Stimulated activated CD4-positive, alpha-beta T cell treated with anti-CD3 and anti-CD28 coated beads, Interleukin-1b, Interleukin-23, amount 100 ng/mL, for 4 hours (primary cell): ENCODE data around the gene ZBTB38.

ENCODE experiments used
- DNase-seq, 2 donors: peaks; one replicate each; pipeline ENCODE4 v3.0.0-alpha.2; 2020; ENCODE audit warnings: low read depth in 2 of 2

ZBTB38 gene

DNA sequence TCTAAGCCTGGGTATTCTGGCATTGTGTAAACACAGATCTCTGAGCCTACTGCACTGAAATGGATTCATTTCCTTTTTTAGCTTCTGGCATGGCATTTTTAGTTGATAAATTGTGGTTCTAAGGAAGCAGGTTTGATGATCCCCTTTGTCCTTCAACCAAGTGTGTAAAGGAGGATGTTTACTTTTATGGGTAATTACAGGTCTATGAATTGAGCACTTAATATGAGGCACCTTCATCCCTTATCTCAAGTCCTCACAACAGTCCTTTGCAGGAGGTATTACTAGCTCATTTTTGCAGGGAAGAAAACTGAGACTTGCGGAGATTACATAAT is 30.8 kb upstream of the ZBTB38 start:
- no peak for DNase-seq

DNA sequence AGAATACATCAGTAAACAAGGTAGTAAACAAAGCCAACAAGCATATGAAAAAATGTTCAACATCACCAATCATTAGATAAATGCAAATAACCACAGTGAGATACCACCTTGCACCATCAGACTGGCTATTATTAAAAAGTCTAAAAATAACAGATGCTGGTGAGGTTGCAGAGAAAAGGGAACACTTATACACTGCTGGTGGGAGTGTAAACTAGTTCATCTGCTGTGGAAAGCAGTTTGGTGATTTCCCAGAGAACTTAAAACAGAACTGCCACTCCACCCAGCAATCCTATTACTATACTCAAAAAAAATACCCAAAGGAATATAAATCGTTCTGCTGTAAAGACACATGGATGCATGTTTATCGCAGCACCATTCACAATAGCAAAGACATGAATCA is 30.3 kb upstream of the ZBTB38 start:
- DNase-seq: no peak

DNA sequence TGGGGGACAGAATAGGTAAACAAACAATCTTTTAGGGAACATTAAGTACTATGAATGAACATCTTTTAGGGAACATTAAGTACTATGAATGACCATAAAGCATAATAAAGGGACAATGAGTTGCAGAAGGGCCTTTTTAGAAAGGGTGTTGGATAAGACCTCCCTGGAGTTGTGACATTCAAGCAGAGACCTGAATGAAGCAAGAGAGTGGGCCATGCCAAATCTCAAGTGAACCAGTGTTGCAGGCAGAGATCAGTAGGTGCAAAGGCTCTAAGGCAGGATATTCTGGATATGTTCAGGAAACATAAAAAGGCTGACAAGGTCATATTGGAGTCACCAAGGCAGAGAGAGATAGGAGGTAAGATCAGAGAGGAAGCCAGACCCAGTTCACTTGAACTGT is 29.4 kb upstream of the ZBTB38 start:
- DNase-seq: no peak

DNA sequence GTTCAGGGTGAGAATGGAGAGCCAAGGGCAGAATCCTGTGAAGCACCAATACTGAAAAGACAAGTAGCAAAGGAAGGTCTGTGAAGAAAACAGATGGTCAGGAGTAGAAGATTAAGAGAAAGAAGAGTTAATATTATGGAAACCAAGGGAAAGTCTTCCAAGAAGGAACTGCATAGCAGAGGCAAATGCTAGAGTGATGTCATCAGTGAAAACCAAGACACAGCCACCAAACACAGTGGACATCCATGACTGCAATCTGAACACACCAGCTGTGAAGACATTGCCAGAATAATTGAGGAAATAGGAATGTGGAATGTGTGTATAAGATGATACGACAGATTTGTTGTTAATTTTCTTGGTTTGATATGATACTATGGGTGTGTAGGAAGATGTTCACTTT is 26.8 kb upstream of the ZBTB38 start:
- no peak for DNase-seq

DNA sequence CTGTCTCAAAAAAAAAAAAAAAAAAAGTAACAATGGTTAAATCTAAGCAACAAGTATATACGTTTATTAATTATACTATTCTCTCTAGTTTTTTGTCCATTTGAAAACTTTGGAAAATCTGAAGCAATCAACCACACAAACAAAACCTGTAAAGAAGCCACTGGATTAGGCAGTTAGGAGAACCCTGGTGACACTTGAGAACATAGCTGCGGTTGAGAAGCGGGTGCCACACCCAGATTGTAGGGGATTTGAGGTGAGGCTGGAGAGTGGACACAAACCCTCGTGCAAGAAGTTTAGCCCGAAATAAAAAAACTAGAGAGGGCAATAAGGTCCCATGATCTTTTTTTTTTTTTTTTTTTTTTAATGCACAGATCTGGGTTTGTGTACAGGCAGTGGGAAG is 25.9 kb upstream of the ZBTB38 start:
- no peak for DNase-seq

DNA sequence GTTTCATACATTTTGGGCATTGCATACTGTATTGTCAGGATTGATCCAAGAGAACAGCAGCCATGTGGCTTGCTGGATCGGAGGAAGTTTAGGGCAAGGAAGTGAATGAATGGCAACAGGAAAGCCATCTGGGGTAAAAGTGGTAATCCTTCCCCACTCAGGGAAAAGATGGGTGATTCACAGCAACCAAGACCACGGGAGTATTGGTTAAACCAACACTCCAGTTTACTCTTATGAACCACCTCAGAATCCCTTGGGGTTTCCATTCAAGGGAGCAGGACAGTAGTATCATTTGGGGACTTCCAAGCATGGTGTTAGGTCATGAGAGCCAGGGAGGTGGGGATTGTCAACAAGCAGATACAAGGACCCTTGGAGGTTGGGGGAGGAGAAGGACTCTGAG is 25.2 kb upstream of the ZBTB38 start:
- no peak for DNase-seq

DNA sequence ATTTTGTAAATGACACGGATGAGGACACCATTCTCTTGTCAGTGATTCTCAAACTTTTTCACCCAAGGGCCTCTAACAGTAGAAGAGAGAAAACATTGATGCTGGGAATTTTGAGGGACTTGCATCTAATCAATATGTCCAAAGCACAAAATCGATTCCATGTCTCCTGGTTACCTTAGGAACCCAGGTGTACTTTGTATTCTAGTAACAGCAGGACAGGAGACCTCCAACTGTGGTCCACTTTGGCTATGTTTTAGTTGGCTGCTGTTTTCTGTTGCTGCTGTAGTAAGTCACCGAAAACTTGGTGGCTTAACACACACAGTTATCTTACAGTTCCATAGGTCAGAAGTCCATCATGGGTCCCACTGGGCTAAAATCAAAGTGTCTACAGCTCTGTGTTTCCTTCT is 24.4 kb upstream of the ZBTB38 start:
- no peak for DNase-seq

DNA sequence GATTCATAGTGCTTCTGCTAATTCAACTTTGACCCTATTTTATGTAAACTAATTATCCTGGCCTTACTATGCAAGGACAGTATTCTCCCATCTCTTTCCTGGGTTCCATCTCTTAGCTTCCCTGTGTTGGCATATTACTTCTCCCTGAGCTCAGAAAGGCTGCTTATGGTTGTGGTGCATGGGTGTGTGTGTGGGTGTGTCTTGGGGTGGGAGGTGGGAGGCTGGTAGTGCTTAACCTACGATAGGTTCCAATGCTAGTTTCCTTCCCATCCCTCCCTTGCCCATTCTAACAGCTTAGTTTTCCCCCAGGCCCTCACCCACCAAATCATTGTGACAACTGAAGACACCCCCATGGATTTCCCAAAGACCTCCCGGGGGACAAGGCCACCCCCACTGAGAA is 22.8 kb upstream of the ZBTB38 start:
- DNase-seq: no peak

DNA sequence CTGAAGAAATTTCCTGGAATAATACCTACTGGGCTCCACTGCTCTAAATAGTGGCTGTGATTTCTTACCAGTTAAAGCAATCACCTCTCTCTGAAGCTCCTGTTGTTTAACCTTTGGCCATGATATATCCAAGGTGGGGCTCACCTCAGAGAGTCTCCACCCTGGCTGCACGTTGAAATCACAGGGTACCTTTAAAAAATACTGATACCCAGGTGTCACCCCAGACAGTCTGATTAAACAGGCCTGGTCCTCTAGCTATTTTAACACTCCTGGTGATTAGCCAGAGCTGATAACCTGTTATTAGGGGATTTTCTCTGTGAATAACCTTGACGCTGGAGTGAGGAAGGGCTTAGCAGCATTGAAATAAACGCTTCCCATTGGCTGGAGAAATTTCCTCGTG is 22.3 kb upstream of the ZBTB38 start:
- no peak for DNase-seq

DNA sequence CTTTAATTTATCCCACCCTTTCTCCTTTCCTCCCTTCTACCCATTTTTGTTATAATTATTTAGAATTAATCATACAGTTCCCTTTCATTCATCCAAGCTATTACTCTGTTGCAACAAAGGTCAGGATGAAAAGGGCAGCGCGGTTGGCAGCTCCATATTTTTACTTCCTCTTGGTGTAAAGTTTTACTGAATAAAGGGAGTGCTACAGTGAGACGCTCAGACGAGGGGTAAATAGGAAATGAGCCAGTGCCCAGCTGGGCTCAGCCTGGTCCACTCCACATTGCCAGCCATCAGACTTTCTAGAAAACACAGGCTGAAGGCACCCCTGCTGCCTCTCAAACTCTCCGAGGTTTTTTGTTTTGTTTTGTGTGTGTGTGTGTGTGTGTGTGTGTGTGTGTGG is 21.9 kb upstream of the ZBTB38 start:
- no peak for DNase-seq

DNA sequence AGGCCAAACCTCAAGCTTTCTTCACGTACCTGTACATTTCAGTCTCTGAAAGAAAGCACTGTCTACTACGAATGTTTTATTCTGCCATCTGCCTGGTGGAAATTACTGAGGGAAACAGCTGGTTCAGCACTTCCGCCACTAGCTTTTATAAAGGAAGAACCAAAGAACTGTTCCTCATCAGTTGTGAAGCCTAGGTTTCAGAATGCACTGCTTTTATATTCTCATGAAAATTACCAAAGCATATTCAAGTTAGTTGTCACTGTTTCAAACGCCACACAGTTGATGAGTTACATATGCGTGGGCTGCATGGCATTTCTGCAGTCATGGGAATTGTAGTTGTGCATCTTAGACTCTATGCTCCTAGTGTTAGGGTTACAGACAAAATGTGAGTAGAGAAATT is 21.5 kb upstream of the ZBTB38 start:
- no peak for DNase-seq

DNA sequence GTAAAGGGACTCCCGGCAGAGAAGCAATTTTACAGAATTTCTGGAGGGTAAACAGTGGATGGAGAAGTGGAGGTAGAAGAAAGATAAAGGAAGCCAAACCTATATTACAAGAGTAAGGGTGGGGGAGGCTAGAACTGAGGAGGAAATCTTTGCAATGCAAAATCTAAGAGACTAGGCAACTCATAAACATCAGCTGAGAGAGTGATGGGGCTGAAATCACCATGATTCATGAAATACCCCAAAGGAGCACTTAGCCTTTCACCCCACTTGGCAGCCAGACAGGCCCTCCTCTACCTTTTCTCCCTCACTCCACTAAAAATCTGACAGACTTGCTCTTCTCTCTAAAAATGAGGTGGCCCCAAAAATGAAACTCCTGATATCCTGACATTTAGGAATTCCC is 19.5 kb upstream of the ZBTB38 start:
- DNase-seq: no peak

DNA sequence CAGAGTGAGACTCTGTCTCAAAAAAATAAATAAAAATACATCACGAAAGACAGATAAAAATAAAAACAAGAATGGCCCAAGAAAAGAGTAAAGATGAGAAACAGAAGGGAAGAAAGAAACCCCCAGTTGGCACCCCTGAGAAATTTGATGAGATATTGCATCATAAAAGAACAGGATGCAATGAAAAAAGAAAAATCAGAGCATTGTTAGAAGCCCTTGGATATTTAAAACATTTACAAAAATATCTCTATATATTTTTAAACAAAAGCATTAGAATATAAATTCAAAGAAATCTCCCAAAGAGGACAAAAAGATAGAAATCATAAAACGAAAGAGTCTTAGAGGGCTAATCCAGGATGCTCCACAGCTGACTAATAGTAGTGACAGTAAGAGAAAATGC is 18.6 kb upstream of the ZBTB38 start:
- no peak for DNase-seq

DNA sequence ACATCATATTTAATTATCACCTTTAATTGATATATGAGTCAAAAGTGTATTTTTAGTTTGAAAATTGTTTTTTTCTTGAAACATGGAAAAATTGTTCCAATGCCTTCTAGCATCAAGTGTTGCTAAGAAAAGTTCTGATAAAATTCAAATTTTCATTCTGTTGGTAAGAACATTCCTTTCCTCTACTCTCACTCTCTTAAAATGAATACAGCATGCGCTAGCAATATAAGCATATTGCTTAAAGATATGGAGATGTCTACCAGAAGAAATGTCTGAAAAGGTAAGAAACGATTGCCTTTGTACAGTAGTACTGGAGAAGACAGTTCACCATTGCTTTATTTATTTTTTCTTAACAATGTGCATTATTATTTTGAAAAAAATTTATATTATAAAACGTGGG is 17.6 kb upstream of the ZBTB38 start:
- no peak for DNase-seq

DNA sequence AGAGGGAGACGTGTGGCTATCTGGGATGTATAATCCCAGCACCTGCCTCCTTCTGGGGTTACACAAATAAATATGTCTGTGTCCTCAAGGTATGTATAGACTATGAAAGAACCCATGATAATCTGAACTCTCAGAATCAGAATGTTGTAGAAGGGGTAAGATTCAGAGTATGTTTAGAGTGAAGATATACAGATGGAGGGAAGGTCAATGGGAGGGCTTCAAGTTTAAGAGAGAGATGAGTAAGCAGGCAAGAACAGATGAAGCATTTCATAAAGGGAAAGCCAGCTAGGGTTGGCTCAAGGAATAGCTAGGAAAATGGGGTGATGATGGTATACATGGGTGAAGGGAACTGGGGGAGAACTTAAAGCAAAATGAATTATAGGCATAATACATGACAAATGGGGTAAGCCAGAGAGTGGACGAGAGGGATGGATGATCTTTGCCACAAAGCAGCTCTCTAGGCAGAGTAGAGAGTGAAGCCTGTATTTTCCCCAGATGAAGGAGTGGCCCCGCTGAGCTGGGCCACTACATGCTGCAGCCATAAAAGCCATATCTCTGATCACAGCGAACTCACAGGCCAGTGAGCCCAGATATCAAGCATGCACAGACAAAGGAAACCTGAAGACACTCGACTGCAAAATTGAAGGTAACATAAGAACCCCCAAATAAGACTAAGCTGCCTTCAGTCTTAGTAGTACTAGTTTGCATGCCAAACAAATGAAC is 15.9 kb upstream of the ZBTB38 start:
- no peak for DNase-seq

DNA sequence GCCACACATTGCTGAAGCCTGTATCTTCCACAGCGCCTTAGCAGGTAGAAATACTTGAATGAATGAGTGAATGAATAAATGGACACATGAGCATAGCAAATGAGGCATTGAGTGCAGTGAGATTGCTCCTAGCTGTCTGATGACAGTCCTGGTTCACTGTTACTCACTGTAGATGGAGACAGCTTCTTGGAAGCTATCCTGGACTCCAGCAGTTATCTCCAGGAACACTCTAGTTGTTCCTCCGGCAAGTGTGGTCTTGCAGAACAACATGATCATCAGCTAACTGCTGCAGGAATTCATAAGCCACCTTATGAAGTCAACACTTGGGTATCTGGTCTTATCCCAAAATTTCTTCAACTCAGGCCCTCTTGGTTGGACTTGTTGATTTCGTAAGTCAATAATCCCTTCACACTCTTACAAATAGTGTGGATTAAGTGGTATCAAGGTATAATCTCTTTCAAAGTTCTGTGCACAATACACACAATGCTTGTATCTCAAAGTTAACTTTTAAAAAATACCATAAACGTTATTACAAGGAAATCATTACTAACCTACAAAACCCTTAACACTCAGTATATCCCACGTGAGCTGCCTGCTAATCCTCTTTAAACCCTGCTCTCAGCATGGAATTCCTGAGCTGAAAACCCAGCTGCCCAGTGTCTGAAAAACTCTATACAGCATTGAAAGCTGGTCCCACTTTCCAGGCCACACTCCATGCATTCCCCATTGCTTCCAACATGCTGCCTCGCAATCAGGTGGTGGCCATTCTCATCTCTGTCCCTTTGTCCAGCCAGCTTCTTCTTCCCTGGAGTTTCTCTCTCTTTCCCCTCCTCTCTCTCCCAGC is 14.4 kb upstream of the ZBTB38 start:
- no peak for DNase-seq

DNA sequence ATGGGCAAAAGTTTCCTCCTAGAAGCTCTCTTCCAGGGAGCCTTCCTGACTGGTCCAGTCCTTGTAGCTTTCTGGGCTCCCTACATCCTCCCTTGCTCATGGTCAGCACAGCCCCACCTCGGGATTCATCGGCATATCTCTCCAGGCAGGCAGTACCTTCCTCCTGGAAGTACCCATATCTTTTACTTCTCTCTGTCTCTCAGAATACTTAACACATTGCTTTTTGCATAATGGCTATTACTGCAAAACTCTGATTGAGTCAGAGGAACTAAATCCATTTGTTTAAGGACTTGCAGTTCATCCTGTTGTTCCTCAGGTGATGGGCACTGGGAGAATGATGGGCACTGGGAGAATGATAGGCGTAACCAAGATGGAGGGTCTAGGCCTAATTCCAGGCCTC is 13.8 kb upstream of the ZBTB38 start:
- DNase-seq: no peak

DNA sequence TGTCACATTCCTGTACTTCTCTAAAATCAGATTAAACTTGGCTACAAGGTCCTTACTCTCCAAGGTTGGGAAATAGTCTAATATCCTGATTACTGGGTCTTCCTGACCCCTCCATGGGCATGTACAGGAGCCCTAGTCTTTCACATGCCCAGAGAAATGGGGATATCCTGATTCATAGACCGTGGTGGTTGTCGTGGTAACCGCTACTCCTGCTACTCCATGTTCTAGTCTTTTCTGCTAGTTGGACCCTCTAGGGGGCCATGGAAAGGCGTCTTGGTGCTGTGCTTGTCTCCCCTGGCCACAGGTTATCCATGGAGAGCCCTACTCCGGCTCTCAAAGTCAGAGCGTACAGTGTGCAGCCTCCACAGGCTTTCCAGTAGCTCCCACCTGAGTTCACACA is 13.1 kb upstream of the ZBTB38 start:
- no peak for DNase-seq

DNA sequence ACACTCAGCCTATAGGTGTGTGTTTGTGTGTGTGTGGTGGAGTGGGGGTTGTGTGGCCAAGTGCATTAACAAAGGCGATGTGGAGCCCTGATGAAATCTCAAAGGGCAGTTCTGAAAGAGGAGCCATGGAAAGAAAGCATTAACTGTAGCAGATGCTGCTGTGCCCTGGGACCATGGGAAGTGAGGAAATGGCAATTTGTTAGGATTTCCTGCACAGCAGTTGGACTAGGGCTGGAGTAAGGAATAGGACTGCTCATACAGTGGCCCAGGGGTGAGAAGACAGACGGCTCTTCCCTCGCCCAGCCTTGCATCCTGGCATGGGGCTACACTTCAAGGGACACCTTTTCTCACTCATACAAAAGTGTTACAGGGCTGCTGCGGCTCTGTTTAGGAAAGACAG is 12.3 kb upstream of the ZBTB38 start:
- no peak for DNase-seq

DNA sequence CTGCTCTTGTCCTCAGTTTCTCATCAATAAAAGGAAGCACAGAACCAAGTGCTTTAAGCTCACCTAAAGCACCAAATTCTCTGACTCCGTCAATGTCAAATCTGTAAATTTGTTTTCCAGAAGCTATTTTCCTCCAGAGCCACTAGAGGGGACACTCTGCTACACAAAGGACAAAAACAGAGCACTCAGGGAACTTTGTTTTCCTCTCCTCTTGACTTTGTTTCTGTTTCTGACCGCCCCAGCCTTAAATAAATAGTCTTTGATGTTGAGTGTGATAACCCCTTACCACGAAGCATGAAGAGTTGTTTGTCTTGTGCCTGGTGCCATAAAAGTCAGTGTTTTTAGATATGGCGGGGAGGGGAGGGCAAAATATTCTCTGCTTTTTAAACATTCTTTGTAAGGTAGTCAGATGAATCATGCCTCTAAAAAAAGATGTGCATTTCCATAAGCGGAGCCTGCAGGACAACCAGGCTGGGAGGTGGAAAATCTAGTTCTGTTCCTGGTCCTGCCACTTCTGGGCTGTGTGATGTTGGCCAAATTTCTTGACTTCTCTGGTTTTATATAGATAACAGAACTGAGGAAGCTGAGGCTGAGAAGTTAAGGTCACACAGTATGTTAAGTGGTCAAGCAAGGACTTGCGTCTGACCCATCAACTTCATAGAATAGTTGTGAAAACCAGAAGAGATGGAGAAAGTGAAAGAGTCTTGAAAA is 7.3 kb upstream of the ZBTB38 start:
- DNase-seq: no peak

DNA sequence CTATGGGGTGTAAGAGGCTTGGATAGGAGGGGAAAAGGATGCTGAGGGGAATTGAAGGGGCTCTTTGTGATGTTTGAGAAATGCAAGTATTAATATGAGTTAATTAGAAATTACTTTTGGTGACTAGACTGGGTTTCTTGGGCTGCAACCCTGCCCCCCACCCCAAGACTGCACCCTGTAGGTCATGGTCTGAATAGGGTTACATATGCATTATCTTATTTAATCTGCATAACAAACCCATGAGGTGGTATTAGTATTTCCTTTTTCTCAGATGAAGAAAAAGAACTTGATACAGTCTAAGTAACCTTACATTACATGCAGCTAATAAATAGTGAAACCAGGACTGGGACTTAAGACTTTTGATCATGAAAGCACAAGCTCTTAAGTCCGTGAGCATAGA is 5.6 kb upstream of the ZBTB38 start:
- DNase-seq: no peak

DNA sequence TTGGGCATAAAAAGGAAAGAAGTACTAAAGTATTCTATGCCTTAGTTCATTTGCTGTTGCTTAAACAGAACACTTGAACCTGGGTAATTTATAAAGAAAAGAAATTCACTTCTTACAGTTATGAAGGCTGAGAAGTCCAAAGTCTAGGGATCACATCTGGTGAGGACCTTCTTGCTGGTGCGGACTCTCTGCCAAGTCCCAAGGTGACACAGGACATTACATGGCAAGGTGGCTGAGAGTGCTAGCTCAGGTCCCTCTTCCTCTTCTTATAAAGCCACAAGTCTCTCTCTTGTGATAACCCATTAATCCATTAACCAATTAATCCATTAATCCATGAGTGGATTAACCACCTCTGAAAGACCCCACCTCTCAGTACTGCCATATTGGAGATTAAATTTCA is 3.1 kb upstream of the ZBTB38 start:
- no peak for DNase-seq
